ENCODE data around the gene FAM222B. TPM values are rescaled to one million over a fixed set of nuclear protein-coding genes. Genes with fewer than 3 reads are reported as not detected.

The FAM222B gene
- total and polyA plus RNA-seq, 2 of the 4 experiments (the other 2 are of a cell fraction), result 2.5 to 10.8 TPM

- H4K91ac ChIP-seq (ENCODE audit: insufficient read depth, low read depth, low read length), result no peak overlapping the region
- H2AK5ac ChIP-seq (ENCODE audit: low read depth, low read length), result no peak overlapping the region
- no peak overlapping the region for H3K27ac ChIP-seq (ENCODE audit: insufficient read depth, low read length)
- H3K14ac ChIP-seq (replicated peaks; ENCODE audit: low read depth, low read length), result no peak overlapping the region
- H3K4me3 ChIP-seq (ENCODE audit: insufficient read depth, low read depth, low read length), result no peak overlapping the region
- no peak overlapping the region for H3K4ac ChIP-seq (ENCODE audit: low read depth, low read length)
- dilution Hi-C loops (cut with HindIII; ENCODE audit: low sequenced_read_pairs, unreplicated experiment), result no loop called here
- WGBS, 2 experiments (ENCODE audit: extremely low coverage in 2 of 2, insufficient read length in 1 of 2), result 100% methylated on average over 2 of the region's 10 CpGs; no CpG with 5 or more reads in 1 of the 2 experiments
- H2BK5ac ChIP-seq (ENCODE audit: low read depth, low read length, poor library complexity, severe bottlenecking), result no peak overlapping the region
- DNase-seq (no peak), ATAC-seq (ENCODE audit: low read depth) (no peak)
- intact Hi-C loops (cut with micrococcal nuclease), result no loop called here
- no peaks in the 10 kb centered on the region for H3K27me3 ChIP-seq (ENCODE audit: control insufficient read depth, insufficient read depth, low read length)
- POLR2A ChIA-PET (ENCODE audit: unreplicated experiment), result no interaction called here
- no TSS peak for BruUV-seq (replicated peaks)
- no peak overlapping the region for H3K23ac ChIP-seq (ENCODE audit: low read depth, low read length)
- no peak overlapping the region for H4K8ac ChIP-seq (ENCODE audit: low read depth in 2 of 2, low read length in 2 of 2)
- no peaks in the 10 kb centered on the region for H3K4me1 ChIP-seq (ENCODE audit: control insufficient read depth, insufficient read depth, low read length)
- H3K36me3 ChIP-seq (ENCODE audit: control insufficient read depth, insufficient read depth, low read length), result peaks cover 57% of the 10 kb centered on the region
- no peak overlapping the region for H2BK120ac ChIP-seq (ENCODE audit: low read depth, low read length)
- no peak overlapping the region for H3K9ac ChIP-seq (ENCODE audit: low read depth, low read length)
- CTCF ChIA-PET, result no interaction called here
- H2AK9ac ChIP-seq (replicated peaks; ENCODE audit: low read depth, low read length, poor library complexity), result no peak overlapping the region
- H3K18ac ChIP-seq (ENCODE audit: low read depth, low read length), result no peak overlapping the region
- TF ChIP-seq RAD21 (IDR thresholded peaks at IDR 0.05; ENCODE audit: low read length), result no peak
- TF ChIP-seq MAZ (IDR thresholded peaks at IDR 0.05; ENCODE audit: borderline replicate concordance, low read depth, low read length), result no peak
- TF ChIP-seq USF2 (IDR thresholded peaks at IDR 0.05; ENCODE audit: low read depth, low read length), result no peak
- TF ChIP-seq MAFK (IDR thresholded peaks at IDR 0.05; ENCODE audit: low read depth, low read length), result no peak
- TF ChIP-seq CEBPB (IDR thresholded peaks at IDR 0.05; ENCODE audit: low read depth, low read length), result no peak
- TF ChIP-seq POLR2A (IDR thresholded peaks at IDR 0.05; ENCODE audit: low read depth, low read length), result no peak
- no peak for TF ChIP-seq CHD1 (IDR thresholded peaks at IDR 0.05; ENCODE audit: low read depth, low read length)
- TF ChIP-seq RCOR1 (IDR thresholded peaks at IDR 0.05; ENCODE audit: insufficient replicate concordance, low read length), result no peak
- no peak for TF ChIP-seq SMC3 (IDR thresholded peaks at IDR 0.05; ENCODE audit: low read depth, low read length)
- TF ChIP-seq RFX5 (IDR thresholded peaks at IDR 0.05; ENCODE audit: low read depth, low read length), result no peak
- TF ChIP-seq ELK1 (IDR thresholded peaks at IDR 0.05; ENCODE audit: borderline replicate concordance, low read depth, low read length), result no peak
- TF ChIP-seq CTCF (conservative IDR thresholded peaks at IDR 0.05; ENCODE audit: low read depth, low read length), result no peak
- no peak for TF ChIP-seq BHLHE40 (IDR thresholded peaks at IDR 0.05; ENCODE audit: low read depth, low read length)
- TF ChIP-seq FOS (IDR thresholded peaks at IDR 0.05; ENCODE audit: low read depth, low read length), result no peak
- TF ChIP-seq MXI1 (IDR thresholded peaks at IDR 0.05; ENCODE audit: borderline replicate concordance, low read depth, low read length), result no peak
- no peak for TF ChIP-seq NFE2L2 (IDR thresholded peaks at IDR 0.05; ENCODE audit: low read depth, low read length)
- H3K9me3 ChIP-seq (ENCODE audit: control insufficient read depth, insufficient read depth, low read length), result no peaks in the 10 kb centered on the region
- no peak overlapping the region for H4K5ac ChIP-seq (ENCODE audit: low read depth, low read length)
- no peaks in the 10 kb centered on the region for H3K79me1 ChIP-seq (ENCODE audit: low read depth in 1 of 2, low read length in 2 of 2)
- H2AFZ ChIP-seq (replicated peaks; ENCODE audit: low read length, poor library complexity), result no peak overlapping the region
- no peak overlapping the region for H3K56ac ChIP-seq (ENCODE audit: extremely low read depth, insufficient read depth, low read length)
- H2BK15ac ChIP-seq (ENCODE audit: low read depth, low read length), result no peak overlapping the region
- no peaks in the 10 kb centered on the region for H3K9me1 ChIP-seq (ENCODE audit: insufficient read depth, low read length)
- in situ Hi-C loops (cut with MboI; ENCODE audit: low sequenced_read_pairs), result no loop called here
- no peak overlapping the region for H2BK20ac ChIP-seq (ENCODE audit: low read depth, low read length)
- no peak overlapping the region for H3K4me2 ChIP-seq (ENCODE audit: low read depth, low read length)
- H4K20me1 ChIP-seq (ENCODE audit: insufficient read depth, low read length), result 0 out of 2 replicates have a peak, but pooled peaks cover 4% of the 10 kb centered on the region
Measured at GRCh38 chr17:28880572-28880945, 38.0 kb upstream of the FAM222B start.

Data from IMR-90 (cell line).